ENCODE data around the gene COL6A2. TPM values are rescaled to one million over a fixed set of nuclear protein-coding genes. Genes with fewer than 3 reads are reported as not detected.
"Not testable (repeated sequence)": the region's sequence is repeated elsewhere in the genome, so short reads cannot be mapped to it uniquely, and the experiment has no call there.

Gene COL6A2
- total RNA-seq, 1 donor from 2014 or later, result 32.0 TPM

DNA sequence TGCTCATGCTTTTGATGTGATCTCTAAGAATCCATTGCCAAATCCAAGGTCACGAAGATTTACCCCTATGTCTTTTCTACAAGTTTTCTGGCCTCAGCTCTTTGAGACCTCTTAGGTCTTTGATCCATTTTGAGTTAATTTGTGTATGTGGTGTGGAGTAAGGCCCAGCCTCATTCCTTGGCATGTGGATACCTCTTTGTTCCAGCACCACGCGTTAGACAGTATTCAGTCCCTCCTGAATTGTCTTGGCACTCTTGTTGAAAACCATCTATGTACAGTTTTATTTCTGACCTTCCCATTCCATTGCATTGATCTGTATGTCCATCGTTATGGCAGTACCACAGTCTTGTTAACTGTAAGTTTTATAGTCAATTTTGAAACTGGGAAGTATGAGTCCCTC is 65.5 kb downstream of the COL6A2 start:
- TF ChIP-seq, protein P1, sequence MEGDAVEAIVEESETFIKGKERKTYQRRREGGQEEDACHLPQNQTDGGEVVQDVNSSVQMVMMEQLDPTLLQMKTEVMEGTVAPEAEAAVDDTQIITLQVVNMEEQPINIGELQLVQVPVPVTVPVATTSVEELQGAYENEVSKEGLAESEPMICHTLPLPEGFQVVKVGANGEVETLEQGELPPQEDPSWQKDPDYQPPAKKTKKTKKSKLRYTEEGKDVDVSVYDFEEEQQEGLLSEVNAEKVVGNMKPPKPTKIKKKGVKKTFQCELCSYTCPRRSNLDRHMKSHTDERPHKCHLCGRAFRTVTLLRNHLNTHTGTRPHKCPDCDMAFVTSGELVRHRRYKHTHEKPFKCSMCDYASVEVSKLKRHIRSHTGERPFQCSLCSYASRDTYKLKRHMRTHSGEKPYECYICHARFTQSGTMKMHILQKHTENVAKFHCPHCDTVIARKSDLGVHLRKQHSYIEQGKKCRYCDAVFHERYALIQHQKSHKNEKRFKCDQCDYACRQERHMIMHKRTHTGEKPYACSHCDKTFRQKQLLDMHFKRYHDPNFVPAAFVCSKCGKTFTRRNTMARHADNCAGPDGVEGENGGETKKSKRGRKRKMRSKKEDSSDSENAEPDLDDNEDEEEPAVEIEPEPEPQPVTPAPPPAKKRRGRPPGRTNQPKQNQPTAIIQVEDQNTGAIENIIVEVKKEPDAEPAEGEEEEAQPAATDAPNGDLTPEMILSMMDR (IDR thresholded peaks at IDR 0.05; ENCODE audit: unreplicated experiment), result no peak
- H3K4me3 Mint-ChIP-seq (ENCODE audit: low read depth), result no peak overlapping the region
- H3K36me3 Mint-ChIP-seq (ENCODE audit: insufficient read depth), result peaks cover 32% of the 10 kb centered on the region
- H3K9me3 Mint-ChIP-seq (ENCODE audit: low read depth), result no peaks in the 10 kb centered on the region
- H3K4me1 Mint-ChIP-seq (ENCODE audit: low read depth), result no peaks in the 10 kb centered on the region
- peak overlapping the region; percentile 30 for H3K27ac Mint-ChIP-seq
- no peaks in the 10 kb centered on the region for H3K27me3 Mint-ChIP-seq
- no peak for DNase-seq (ENCODE audit: low spot score, unreplicated experiment)

GRCh38 chr21:46165098-46165497 is 67.2 kb downstream of the COL6A2 start:
- Mint-ChIP-seq H3K4me1 (ENCODE audit: low read depth) (no peaks in the 10 kb centered on the region), H3K9me3 (ENCODE audit: low read depth) (no peaks in the 10 kb centered on the region), H3K36me3 (ENCODE audit: insufficient read depth) (peaks cover 32% of the 10 kb centered on the region)

DNA sequence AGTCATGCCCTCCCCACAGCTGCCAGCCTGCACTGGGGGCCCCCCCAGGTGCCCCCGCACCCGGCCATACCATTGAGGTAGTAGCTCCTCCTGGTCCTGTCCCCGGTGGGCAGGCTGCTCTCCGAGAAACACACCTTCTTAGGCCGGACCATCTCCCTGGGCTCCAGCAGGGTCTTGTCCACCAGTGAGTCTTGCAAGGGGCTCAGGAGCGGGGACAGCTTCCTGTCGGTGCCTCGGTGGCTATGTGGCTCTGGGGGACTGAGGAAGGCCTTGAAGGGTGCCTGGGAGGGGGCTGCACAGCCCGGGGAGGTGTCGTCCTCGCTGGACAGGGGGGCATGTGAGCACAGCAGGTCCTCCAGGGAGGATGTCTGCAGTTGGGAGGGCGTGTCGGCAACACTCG is 70.3 kb downstream of the COL6A2 start:
- no peaks in the 10 kb centered on the region for H3K4me1 Mint-ChIP-seq (ENCODE audit: low read depth)
- TF ChIP-seq, protein P1 (IDR thresholded peaks at IDR 0.05; ENCODE audit: unreplicated experiment), result no peak
- H3K36me3 Mint-ChIP-seq (ENCODE audit: insufficient read depth), result peaks cover 23% of the 10 kb centered on the region
- H3K27me3 Mint-ChIP-seq, result no peaks in the 10 kb centered on the region
- H3K4me3 Mint-ChIP-seq (ENCODE audit: low read depth), result no peak overlapping the region
- no peaks in the 10 kb centered on the region for H3K9me3 Mint-ChIP-seq (ENCODE audit: low read depth)
- no peak for DNase-seq (ENCODE audit: low spot score, unreplicated experiment)
- H3K27ac Mint-ChIP-seq, result no peak overlapping the region

More at GRCh38 chr21:46165098-46165497, 67.2 kb downstream of the COL6A2 start:
- TF ChIP-seq, protein P1 (IDR thresholded peaks at IDR 0.05; ENCODE audit: unreplicated experiment), result no peak
- no peak overlapping the region for H3K27ac Mint-ChIP-seq
- no peak overlapping the region for H3K4me3 Mint-ChIP-seq (ENCODE audit: low read depth)
- H3K27me3 Mint-ChIP-seq, result no peaks in the 10 kb centered on the region
- DNase-seq (ENCODE audit: low spot score, unreplicated experiment), result no peak

DNA sequence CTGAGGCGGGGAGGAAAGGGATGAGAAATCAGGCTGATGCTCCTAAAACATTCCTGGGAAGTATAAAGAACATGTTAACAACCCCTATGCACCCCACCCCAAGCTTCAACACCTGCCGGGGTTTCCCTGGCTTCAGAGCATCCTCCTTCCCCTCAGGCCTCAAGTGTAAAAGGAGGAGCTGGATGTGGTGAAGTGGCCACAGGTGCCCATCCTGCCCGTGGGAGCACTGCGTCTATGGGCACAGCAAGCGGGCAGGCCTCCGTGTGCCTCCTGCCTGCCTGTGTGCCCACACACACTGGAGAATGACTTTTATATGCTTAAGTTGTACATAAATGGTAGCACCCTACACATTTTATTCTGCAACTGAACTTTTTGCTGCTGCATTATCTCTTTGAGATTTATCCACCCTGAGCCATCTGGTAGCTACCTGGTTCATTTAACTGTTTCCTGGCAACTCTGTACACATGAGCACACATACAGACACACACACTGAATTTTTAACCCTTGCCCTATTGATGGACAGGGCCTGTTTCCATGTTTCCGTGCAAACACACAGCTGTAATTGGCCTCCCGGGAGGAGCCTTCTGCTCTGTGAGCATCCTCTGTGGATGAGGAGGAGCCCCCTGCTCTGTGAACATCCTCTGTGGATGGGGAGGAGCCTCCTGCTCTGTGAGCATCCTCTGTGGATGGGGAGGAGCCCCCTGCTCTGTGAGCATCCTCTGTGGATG is 70.9 kb downstream of the COL6A2 start:
- peak overlapping the region; percentile 17 for H3K27ac Mint-ChIP-seq
- H3K36me3 Mint-ChIP-seq (ENCODE audit: insufficient read depth), result peaks cover 19% of the 10 kb centered on the region
- H3K27me3 Mint-ChIP-seq, result no peaks in the 10 kb centered on the region
- DNase-seq (ENCODE audit: low spot score, unreplicated experiment), result no peak
- no peaks in the 10 kb centered on the region for H3K9me3 Mint-ChIP-seq (ENCODE audit: low read depth)
- TF ChIP-seq, protein P1 (IDR thresholded peaks at IDR 0.05; ENCODE audit: unreplicated experiment), result no peak
- H3K4me1 Mint-ChIP-seq (ENCODE audit: low read depth), result no peaks in the 10 kb centered on the region
- H3K4me3 Mint-ChIP-seq (ENCODE audit: low read depth), result no peak overlapping the region

- H3K36me3 Mint-ChIP-seq (ENCODE audit: insufficient read depth), result peaks cover 14% of the 10 kb centered on the region
These were observed 72.7 kb downstream of the COL6A2 start for GRCh38 chr21:46170436-46171193.

More at GRCh38 chr21:46170436-46171193, 72.7 kb downstream of the COL6A2 start:
- H3K27ac Mint-ChIP-seq; H3K4me3 Mint-ChIP-seq (ENCODE audit: low read depth); DNase-seq (ENCODE audit: low spot score, unreplicated experiment); H3K27me3 Mint-ChIP-seq; H3K4me1 Mint-ChIP-seq (ENCODE audit: low read depth): not testable (repeated sequence)
- peaks cover 12% of the 10 kb centered on the region for H3K9me3 Mint-ChIP-seq (ENCODE audit: low read depth)

Measured in progenitor cell of endocrine pancreas (in vitro differentiated cells).